Activated gamma-delta T cell treated with anti-CD3 and anti-CD28 coated beads, Interleukin-2, amount 50 U/mL, for 16 hours (primary cell): ENCODE data around the gene TGFB3.
A peak's percentile ranks its signal among the peaks of the same experiment; 100 is the strongest.

Source experiments
- DNase-seq: peaks from one replicate; pipeline ENCODE4 v3.0.0-alpha.2; 2020; ENCODE audit warnings: low read depth

The TGFB3 gene

DNA sequence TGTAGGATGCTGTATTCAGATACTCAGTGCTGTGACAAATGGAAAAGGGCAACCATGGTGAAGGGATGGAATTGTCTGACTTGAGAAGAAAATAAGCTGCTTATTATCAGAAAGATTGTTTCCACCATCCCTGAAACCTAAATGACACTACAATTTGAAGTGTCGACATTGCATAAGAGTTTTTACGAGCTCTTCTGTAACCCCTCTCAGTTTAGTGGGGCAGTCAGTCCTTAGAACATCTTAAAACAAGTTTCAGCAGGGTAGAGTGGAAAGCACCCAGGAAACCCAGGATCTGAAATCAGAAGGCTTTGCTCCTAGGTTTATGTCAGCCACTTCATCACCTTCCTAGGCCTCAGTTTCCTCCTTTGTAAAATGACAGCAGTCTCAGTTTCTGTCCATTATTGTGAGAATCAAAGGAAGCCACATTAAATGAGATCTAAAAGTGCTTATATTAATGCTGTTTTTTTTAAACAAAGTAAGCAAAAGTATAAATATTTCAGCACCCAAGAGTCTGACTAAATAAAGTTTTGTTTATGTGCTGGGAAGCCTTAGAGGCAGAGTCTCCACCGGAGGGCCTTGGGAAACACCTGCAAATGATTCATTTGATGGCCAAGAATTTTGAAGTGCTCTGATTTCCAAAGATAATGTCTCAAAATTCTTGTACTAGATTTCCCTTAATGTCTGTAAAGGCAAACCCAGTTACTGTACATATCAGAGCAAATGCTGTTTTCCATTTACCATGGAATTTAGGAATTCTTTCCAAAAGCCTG, 5.6 kb upstream of the TGFB3 start:
- no peak for DNase-seq

DNA sequence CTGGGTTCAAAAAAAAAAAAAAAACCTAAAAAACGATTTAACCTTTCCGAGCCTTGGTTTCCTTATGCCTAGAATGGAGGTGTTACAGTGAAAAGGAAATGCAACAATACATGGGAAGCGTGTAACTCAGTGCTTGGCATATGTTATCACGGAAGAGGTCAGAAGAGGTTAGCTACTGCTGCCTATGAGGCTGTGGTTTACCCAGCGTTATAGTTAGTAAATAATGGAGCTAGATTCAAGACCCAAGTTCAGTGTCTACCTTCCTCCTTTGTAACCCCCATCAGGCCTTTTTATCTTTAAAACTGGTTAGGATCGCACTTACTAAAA, 4.6 kb upstream of the TGFB3 start:
- no peak for DNase-seq

DNA sequence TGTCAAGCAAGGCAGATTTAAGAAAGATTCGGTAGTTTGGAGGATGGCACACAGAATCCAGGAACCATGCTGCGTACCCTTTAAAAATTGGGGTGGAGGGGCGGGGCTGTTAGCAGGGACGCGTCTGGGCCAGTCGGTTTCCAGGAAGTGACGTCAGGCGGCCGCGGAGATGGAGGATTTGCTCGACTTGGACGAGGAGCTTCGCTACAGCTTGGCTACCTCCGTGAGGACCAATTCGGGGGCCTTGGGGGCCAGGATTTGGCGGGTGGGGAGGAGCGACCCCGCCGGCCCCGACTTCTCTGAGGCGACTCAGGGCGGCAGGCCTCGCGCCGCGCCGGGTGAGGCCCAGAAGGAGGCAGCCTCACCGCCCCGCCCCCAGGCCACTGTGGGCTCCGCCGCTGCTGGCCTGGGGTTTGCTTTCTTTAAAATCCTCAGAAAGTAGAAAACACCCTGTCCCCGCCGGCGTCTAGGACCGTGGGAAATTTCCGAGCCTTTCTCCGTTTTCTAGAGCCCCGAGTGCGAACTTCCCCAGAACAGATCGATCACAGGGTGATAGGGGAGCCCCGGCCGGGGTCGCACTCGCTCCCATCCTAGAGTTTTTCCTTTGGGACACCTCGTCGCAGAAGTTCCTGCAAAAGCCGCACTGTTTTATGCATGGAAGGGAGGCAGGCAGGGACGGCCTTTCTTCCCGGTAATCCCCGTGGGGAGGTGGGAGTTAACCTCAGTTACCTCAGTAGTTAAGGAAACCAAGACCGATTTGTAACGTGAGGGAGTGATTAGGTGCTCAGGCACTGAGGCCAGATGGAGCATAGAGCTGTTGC, 4.0 kb upstream of the TGFB3 start, which contains the start of gene IFT43:
Gene IFT43, plus strand, starts transcription at position 146 of the 821 bp plus-strand sequence. Its CDS starts 24 bp downstream, at position 170.
- DNase-seq, result peak; percentile 86

DNA sequence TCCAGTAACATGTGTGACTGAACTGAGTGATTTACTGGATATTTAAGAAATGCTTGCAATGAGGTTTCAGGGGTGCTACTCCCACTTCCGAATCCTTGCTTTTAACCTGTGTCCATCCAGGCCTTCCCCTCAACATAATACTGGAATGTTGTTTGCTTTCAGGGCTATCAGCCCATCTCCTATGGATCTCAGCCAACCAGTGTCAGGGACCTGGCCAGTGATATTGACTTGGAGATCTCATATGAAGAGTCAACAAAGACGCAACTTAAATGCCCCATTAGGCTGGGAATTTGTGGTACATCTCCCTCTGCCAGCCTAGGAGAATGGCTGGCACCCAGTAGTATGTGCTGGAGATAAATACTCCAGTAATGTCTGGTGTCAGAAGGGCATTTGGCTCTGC, 2.9 kb upstream of the TGFB3 start:
- no peak for DNase-seq

DNA sequence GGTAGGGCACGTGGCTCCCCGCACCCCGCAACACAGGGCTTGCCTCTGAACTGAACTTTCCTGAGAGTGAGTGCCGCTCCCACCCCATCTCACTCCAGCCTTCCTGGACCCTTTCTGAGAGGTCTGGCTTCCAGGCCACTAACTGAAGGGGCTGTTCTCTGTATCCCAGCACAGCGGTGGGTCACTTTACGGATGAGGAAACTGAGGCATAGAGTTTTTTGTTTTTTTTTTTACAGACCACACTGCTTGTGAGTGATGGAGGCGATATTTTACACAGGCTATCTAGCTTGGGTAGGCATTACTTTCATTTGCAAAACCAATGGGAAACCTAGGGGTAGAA, 1.2 kb upstream of the TGFB3 start:
- DNase-seq, result no peak

DNA sequence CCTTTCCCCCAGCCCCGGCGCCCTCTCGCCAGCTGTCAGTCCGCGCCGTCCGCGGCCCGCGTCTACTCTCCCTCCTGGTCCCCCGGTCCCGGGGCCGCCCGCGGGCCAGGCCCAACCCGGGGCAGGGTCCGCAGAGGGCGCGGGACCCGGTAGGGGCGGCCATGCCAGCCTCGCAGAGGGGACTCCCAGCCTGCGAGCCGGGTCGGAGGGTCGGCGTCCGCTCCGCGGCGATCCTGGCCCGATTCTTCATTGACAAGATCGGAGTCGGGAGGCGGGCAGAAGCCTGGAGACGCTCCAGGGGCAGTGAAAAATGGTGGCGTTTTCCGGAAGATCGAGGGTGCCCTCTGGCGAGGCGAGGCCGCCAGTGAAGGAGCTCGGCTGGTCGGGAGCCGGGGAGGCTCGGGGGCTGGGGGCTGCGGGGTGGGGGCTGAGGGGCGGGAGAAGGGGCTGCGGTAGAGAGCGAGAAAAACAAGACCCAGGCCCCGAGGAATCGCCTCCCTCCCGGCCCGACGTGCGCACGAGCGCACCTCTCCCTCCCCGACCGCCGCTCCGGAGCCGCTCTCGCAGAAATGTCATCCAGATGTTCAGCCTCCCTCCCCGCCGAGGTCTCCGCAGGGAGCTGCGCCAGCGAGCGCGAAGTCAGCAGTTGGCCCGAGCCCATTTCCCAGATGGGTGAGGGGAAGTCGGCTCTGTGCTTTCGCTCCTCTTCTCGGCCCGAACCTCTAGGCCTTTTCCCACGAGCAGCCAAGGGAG, 647 bp upstream of the TGFB3 start:
- peak; percentile 61 for DNase-seq

DNA sequence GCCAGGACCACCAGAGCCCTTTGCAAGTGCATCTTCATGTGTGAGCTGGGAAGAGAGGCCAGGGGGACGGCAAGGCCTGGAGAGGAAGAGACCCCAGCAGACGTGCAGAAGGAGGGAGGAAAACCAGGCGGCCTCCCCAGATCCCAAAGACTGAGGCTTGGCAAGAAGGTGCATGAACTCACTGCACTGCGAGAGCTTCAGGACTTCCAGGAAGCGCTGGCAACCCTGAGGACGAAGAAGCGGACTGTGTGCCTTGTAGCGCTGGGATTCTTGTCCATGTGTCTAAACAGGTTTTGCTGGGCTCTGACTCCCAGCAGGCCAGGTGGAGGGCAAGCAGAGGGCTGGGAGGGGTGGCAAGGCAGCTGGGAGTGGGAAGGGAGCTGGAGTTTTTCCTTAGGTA, 939 bp downstream of the TGFB3 start:
- no peak for DNase-seq

DNA sequence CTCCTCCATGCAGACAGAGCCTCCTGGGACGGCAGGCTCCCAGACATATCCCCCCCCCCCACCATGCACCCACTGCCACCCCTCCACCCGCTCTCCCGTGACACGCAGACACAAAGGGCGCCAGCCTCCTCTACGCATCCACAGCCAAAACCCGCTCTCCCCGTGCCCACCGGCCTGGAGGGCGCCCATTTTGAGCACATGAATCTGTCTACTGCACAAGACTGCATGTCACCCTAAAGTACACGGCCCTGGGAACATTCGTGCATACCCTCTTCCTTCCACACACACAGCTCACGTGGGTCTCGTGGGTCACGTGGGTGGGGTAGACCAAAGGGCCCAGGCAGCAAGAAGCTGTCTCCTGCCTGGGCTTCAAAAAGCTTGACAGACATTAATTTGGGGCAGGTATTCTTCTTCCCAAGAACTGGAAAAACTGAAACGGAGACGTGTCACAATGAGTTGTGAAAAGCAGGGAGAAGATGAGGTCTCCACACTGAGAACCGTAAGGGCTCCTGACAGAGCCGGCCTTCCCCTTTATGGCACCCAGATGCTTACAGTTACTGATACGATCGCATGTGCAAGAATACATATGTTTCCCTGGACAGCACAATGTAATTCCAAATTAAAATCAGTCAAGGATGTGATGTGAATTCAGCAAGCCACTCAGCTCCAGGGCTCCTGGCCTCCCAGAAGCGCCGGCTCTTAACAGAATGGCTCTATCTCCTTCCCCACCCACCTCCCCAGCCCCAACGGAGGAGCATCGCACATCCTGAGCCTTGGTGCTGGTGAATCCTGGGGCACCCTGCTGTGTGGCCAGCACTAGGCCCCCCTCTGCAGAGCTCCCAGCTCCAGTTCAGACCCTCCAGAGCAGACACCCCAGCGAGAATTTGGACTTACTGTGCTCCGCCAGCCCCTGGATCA, 1.9 kb downstream of the TGFB3 start:
- DNase-seq, result no peak

DNA sequence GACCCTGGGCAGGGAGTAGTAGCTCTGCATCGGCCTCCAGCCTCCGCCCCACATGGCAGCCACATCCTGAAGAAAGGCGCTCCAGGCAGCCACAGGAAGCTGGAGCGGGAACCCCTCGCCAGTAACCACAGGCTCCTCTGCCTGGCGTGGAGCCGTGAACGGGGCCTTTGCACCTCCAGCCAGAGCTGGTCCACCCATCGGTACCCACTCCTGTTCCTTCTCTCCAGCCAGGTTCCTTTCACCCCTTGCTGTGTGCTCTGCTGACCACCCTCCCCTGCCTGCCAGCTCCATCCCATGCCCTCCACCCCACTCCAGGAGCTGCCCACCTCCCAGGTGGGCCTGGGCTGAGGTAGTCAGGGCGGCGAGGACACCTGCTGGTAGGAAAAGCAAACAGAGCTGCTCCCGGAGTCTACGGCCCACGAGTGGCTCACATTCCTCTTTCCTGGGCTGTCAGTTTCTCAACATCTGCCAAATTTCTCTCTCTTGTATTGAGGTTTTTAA, 2.7 kb downstream of the TGFB3 start:
- DNase-seq, result no peak

DNA sequence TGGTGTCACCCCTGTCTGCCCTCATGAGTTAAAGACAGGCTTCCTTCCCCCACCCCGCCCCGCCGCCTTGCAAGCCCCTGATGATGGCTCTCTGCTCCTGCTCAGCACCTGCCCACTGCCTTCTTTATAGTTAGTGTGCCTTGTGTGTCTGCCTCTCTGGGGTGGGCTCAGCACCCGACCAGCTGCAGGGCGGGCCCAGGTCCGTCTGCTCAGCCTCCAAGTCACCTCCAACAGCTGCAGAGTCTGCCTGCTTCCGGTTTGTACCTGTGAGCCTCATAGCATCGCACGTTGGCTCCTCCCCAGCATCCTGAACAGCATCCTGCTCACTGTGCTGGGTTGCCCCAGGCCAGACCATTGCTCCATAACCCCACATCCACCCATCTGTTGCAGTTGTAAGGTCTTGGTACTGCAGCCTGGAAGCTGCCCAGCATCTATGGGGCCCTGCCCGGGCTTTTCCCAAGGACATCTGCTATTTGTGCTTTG, 3.5 kb downstream of the TGFB3 start:
- no peak for DNase-seq

DNA sequence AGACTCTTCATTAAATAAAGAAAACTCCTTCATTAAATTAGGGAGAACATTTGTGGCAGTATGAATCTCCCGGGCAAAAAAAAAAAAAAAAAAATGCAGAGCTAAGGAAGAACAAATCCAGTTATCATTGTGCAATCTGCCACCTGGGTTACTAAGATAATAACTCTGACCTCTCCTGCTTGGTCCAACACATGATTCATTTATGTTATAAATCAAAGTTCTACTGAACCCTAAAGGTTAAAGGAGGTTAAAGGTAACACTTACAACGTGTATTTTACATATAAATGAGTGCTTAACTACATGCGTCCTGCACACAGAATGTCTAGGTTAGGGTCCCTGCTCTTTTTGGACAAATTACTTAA, 4.2 kb downstream of the TGFB3 start:
- no peak for DNase-seq

DNA sequence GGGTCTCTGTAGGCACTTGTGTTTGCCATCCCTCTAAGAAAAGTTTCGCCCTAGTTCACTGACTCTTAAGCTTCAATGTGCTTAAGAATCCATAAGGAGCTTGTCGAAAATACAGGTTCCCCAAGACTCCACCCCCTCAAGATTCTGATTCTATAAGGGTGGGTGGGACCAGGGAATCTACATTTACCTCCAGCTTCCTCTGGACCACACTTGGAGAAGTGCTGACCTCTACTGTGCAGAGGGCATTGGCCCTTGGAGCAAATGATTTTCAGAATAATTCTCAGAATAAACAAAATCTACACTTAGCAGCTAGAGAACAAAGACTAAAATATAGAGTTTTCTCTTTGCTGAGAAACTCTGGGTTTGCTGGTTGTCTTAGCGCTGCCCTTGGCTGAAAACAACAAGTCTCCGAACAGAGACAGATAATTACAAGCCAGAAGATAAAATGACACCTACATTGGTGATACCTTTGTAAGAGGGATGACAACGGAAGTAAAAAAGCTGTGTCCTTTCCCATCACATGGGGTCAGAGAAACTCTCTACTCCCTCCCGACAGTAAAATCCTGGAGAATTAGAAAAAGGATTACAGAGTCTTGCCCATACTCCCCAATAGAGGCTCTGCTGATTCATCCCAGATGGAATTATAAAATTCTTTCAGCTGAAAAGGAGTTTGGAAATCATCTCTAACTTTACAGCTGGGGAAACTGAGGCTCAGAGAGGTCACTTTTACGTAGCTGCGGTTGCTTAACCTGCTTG, 4.8 kb downstream of the TGFB3 start:
- no peak for DNase-seq

DNA sequence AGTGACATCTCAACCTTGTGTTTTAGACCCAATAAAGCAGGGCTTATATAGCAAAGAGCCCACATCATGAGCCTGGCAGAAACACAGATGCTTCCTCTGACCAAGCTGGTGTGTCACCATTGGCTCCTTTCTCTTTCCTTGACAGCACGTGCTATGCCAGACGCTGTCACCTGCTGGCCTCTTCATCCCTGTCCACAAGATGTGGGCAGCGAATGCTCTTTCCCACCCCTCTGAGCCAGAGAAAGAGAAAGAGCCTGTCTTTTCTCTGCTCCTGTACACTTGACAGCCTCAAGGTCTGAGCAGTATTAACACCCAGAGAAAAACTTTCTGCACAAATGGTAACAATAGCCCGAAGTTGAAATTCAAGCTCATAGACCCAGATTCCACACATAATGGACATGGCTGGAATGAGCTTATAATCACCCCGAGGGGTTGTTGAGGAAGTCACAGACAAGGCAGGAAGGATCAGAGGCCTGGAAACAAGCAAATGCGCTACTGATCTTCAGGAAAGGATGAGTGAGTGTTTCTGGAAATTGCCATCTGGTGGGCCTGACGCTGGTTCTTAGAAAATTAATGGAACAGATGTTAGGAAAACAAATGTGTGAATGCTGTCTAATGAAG, 8.9 kb downstream of the TGFB3 start:
- DNase-seq, result no peak

DNA sequence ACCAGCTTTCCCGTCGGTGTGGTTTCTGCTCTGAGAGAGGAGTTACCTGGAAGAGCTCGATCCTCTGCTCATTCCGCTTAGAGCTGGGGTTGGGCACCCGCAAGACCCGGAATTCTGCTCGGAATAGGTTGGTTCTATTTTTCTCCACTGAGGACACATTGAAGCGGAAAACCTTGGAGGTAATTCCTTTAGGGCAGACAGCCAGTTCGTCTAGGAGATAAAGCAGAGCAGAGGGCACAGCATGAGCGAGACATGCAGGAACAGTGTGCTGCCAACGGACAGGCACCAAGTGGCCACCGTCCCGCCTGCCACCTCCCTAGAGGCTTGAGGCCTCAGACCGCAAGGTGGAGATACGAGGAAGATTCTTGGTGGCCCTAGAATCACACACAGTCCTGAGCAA, 10.3 kb downstream of the TGFB3 start:
- DNase-seq, result no peak

DNA sequence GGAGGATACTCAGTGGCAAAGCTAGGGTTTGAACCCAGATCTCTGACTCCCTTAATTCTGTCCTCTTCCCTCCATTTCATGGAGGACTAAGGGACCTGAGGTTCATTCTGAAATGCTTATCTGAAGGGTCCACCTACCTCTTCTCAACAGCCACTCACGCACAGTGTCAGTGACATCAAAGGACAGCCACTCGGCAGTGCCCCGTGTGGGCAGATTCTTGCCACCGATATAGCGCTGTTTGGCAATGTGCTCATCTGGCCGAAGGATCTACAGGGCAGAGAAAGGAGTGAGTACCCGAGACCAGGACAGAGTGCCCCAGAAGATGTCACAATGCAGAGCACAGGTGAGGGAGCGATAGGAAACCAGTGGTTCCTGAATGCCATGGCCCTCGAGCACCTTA, 10.8 kb downstream of the TGFB3 start:
- no peak for DNase-seq

DNA sequence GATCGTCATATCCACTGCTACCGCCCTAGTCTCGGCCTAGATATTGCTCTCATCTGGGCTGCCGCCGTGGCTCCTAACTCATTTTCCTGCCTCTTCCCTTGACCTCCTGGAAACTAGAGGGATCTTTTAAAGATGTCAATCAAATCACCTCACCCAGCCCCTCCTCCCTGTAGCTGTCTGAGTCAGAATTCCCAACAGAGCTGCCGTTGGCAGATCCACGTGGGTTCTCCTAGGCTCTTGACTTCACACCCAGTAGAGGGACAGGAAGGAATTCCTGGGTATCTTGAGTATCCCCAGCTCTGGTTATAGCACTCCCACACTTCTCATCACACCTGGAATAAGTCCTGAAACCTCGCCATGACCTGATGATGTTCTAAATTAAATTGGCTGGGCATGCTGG, 11.9 kb downstream of the TGFB3 start:
- DNase-seq, result no peak

DNA sequence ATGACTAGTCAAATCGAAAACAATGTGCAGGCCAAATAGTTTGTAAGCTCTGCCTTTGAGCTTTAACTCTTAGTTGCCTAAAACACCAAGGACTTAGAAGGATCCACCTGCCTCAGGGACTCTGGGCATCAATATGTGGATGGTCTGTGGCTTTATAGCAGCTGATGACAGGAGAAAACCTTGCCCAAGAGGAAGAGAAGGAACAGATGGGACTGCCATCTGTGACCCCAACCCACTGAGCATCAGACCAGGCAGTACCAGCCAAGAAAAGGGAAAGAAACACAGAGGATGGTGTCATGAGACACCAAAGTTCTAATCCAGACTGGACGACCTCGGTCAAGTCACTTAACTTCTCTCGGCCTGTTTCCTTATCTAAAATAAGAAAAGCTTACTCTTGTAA, 12.7 kb downstream of the TGFB3 start:
- DNase-seq, result no peak

DNA sequence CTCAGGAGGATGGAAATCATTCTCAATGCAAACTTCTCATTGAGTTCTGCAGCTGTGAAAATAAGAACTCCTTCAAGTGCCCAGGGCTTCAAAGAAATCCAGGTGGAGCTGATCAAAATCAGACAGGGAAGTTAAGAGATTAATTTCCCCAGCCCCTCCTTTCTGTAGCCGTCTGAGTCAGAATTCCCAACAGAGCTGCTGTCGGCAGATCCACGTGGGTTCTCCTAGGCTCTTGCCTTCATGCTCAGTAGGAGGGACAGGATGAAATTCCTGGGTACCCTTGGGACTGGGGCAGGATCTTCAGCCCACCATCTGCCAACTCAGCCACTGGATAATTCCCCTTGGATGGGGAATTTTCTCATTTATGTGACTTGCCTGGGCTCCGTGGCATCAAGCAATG, 13.3 kb downstream of the TGFB3 start:
- no peak for DNase-seq

DNA sequence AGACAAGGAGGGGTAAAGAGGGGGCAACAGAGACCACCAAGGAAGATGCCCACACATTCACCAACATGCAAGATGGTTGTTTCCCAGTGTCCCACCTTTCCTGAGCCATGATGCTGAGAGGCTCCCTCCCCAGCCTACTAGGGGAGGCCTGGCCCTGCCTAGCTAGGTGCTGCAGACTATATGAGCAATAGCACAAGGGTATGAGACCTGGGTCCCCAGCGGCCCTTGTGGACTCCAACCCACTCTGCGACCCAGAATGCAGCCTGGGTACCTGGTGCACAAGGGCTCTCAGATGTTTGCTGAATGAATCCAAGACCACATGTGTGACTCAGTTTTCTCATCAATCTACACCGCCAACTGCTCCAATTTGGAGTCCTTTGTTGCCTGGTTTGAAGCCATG, 13.9 kb downstream of the TGFB3 start:
- DNase-seq, result no peak

DNA sequence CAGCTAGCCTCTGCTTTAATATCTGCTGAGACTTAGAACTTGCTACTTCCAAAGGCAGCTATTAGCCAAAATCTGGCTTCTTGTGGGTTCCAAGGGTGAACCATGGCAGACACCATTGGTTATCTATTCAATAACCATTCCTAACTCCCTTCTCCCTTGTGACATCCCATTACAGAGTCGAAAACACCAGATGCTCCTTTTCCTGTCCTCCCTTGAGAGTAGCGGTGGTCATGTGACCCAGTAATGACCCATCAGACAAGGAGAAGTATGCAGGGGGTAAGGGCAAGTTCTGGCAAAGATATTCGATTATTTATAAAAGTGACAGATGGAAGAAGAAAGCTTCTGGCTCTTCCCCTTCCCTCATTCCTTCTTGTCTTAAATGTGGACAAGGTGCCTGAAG, 20.1 kb downstream of the TGFB3 start:
- DNase-seq, result no peak
